B cell (primary cell): ENCODE data around the gene BRD9.

Experiments
- EZH2 ChIP-seq: IDR thresholded peaks from 2 replicates; pipeline ENCODE4 v1.6.1; 2012; ENCODE audit warnings: borderline replicate concordance, low read depth, mild to moderate bottlenecking, moderate library complexity, low read length; ENCODE audit not compliant: insufficient read depth, poor library complexity, severe bottlenecking
- TF ChIP-seq, protein P1 (sequence below): fragments of 200-600 bp; IDR thresholded peaks from one replicate; pipeline ENCODE4 v1.8.0; 2022; ENCODE audit warnings: antibody characterized with exemption, mild to moderate bottlenecking

DNA sequence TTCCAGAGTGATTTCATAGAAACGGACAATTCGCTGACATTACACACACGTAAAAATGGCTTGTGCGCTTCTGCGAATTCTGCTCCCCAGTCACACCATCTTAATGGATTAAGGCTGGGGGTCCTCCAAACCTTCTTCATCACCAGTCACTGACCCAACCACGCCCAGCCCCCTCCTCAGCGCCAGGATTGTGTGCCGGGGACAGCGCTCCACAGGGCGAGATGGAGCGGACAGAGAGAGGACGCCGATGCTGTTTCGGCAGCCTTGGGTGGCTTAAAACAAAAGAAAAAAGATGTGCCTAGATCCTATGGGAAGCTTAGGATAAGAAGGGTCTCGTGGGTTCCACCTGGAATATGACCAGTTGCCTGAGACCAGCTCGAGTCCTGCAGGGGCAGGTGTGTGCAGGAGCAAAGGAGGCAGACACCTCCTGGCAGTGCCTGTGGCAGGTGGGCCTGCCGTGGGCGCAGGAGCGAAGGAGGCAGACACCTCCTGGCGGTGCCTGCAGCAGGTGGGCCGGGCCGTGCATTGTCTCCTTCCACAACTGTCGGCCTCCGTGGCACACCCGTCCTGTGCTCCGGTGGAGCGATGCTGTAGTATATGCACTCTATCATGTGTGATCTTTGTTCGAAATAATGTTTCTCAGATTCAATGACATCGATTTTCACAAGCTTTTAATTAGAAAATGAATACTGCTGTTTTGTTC lies 20.9 kb downstream of the BRD9 start:
- no peak for TF ChIP-seq EZH2
- TF ChIP-seq, protein P1, sequence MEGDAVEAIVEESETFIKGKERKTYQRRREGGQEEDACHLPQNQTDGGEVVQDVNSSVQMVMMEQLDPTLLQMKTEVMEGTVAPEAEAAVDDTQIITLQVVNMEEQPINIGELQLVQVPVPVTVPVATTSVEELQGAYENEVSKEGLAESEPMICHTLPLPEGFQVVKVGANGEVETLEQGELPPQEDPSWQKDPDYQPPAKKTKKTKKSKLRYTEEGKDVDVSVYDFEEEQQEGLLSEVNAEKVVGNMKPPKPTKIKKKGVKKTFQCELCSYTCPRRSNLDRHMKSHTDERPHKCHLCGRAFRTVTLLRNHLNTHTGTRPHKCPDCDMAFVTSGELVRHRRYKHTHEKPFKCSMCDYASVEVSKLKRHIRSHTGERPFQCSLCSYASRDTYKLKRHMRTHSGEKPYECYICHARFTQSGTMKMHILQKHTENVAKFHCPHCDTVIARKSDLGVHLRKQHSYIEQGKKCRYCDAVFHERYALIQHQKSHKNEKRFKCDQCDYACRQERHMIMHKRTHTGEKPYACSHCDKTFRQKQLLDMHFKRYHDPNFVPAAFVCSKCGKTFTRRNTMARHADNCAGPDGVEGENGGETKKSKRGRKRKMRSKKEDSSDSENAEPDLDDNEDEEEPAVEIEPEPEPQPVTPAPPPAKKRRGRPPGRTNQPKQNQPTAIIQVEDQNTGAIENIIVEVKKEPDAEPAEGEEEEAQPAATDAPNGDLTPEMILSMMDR: no peak
